ENCODE results near the gene PECR.
A peak's percentile ranks its signal among the peaks of the same experiment; 100 is the strongest.
"Not testable (repeated sequence)": the region's sequence is repeated elsewhere in the genome, so short reads cannot be mapped to it uniquely, and the experiment has no call there.

The PECR gene

DNA sequence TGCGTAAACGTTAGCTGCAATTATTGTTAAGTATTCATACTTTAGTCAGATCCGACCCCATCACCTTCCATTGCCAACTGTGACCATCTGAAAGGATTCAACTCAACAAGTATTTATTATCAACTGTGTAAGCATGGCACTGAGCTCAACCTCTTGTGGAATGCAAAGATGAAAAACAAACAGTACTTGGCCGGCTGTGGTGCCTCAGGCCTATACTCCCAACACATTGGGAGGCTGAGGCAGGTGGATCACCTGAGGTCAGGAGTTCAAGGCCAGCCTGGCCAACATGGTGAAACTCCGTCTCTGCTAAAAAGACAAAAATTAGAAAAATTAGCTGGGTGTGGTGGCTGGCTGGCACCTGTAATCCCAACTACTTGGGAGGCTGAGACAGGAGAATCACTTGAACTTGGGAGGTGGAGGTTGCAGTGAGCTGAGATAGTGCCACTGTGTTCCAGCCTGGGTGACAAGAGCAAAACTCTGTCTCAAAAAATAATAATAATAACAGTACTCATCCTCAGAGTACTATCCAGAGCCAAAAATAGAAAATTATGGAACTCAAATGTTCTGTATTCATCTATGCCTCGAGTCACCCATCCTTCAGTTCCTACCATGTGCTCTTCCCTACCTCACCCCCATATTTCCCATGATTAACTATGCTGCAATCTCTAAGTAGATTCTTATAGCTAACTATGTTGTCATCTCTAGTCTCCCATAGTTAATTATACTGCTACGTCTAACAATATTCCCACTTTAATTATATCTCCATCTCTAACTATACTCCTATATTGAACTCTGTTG is 59.6 kb downstream of the PECR start:
- DNase-seq, result no peak

GRCh38 chr2:216018709-216019108 is 62.9 kb downstream of the PECR start:
- no peak for DNase-seq

DNA sequence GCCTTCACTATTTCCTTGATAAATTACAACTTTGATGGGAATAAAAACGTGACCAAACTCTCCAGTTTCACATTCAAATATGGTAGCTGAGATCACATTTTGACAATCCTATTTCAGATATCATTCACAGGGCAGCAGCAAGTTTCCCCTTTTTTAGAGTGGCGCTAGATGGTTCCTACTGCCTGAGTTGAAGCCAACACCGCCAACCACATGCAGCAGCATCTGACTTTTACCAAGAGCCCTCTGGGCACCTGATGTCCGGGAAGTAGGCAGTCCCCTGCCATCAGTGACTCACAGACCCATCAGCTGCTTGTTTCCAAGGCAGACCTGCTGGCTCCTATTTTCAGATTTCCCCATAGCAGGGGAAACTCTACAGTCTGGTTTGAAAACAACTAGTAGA is 64.2 kb downstream of the PECR start:
- DNase-seq, result no peak

GRCh38 chr2:216016581-216016980 is 65.0 kb downstream of the PECR start:
- no peak for DNase-seq

DNA sequence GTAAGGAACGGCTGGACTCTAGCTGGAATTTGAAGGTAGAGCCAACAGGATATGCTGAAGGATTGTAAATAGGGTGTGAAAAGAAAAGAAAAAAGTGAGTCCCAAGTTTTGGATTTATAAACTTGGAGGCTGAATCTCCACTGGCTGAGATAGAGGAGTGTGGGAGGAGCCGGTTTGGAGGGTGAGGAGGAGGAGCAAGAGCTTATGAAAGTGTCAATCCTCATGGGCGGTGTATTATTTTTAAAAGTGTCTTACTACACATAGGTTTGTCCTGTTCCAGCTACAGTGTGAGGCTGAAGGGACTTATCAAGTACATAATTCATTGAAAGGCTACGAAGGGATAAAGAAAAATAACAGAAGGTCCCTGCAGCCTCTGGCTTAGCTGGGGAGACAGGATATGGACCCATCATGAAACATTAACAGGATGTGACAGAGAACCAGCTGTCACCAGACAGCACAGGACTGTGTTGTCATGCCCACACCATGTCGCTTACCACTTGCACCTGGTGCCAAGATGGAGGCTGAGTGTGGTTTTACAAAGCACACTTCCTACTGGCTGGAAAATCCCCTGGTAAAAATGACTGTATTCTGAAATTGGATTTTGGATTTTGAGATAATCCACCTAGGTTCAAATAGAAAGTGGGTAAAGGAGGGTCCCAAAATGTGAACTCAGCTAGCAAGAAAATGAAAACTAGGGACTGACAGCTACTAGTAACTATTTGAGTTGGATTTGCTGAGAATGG is 65.7 kb downstream of the PECR start:
- DNase-seq, result no peak

DNA sequence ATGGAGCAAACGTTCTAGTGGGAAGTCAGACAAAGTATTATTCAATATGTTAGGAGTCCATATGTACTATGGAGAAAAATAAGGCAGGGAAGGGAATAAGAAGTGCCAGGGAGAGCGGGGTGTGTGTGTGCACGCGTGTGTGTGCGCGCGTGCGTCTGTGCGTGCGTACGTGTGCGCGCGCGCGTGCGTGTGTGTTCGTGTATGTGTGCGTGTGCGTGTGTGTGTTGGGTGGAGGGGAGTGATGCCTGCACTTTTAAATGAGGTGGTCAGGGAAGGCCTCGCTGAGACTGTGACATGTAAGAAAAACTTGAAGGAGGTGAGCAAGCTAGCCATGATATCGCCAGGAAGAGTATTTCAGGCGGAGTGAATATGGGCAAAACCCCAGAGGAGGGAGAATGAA is 66.6 kb downstream of the PECR start:
- DNase-seq, result no peak

DNA sequence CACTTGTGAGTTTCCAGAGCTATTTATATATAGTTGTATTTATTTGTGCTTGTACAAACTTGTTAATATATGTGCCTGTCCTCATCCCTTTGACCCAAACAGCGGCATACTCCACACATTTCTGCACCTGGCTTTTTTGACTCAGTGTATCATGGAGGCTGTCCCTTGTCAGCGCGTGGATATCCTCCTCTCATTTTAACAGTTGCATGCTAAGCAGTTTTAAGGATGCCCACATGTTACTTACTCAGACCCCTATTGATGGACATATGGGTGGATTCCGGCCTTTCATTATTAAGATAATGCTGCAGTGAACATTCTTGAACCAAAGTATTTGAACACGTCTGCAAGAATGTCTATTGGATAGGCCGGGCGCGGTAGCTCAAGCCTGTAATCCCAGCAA is 67.6 kb downstream of the PECR start:
- DNase-seq, result no peak

DNA sequence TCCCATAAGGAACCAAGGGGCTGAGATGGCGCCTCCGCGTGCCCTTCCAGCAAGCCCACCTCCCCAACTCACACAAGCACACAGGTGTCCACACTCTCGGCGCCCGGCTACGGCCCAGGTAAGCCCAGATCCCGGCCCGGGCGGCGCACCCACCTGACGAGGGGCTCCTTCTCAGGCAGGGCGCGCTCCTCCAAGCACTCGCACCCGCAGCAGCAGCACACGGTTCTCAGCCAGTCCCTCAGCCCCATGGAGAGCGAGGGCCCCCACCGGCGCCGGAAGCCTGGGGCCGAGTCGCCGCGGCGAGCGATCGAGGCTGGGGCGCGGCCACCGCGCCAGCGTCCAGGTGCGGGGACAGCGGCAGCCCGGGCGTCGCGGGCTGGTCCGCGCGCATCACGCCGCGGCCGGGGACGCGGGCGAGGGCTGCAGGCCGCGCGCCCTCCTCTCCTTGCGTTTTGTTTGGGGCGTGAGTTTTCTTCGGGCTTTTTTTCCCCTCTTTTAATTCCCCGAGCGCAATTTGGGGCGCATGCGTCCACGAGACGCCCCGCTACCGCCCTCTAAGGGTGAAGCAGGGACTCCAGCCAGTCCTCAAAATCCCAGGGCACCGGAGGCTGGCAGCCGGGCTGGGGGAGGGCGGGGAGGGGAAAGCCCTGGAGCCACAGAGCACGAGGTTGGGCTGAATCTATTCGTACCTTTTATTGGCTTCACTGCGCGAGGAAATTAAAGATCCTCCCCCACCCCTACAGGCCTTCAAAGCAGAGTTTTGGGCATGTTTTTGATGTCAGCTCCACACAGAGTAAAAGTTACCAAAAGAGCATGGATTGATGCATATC is 68.3 kb downstream of the PECR start, which contains the start of gene MREG:
TSS of gene MREG (minus strand) at position 472 of the 830 bp plus-strand sequence. CDS start at position 248, 224 bp downstream.
- peak; percentile 85 for DNase-seq

- DNase-seq, result no peak
Measured at GRCh38 chr2:216012830-216013079, 68.9 kb downstream of the PECR start.

DNA sequence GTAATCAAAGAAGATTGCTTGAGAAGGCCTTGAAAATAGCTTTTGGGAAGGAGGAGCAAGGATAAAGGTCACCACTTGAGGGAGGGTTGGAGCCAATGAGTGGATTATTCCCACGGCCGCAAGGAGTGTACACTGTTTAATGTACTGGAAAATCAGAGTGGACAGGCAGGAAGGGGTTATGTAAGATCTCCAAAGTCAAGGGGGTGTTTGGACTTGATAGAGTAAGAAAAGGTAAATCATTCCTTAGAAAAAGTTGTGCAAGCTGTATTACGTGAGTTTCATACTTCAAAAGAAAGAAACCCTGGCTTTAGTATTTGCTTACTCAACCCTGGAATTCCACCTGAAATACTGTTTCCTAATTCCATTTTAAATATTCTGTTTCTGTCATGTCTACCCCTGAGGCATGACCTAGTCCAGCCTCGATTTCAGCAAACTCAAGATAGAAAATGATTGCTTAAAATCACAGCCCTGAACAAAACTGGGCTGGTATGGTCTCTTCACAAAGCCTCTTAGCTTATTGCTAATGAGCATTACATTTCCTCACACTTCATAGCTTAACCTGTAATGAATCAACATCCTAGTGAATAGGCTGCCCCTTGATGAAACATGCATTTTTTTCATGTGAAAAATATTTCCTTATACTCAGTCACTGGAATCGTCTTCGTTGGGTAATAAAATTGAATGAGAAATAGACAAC is 69.3 kb downstream of the PECR start:
- peak; percentile 26 for DNase-seq

- not testable (repeated sequence) for DNase-seq
Measured at GRCh38 chr2:216009215-216009614, 72.4 kb downstream of the PECR start.

DNA sequence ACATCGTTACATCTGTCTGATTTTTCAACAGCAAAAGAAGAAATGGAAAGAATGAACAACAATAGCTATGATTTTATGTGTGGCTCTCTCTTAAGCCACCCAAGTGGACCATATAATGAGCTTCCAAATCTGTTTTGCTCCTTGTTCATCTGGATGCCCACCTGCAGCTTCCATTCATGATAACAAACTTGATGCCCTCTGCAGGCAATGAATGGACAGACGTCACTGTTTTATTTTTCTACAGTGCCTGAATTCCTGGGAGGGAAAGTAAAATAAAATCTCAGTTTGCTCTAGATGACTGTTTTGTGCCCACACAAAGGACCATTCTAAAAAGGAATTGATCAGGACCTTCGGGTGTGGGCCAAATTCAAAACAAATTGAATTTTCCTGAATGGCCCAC is 73.2 kb downstream of the PECR start:
- DNase-seq, result no peak

DNA sequence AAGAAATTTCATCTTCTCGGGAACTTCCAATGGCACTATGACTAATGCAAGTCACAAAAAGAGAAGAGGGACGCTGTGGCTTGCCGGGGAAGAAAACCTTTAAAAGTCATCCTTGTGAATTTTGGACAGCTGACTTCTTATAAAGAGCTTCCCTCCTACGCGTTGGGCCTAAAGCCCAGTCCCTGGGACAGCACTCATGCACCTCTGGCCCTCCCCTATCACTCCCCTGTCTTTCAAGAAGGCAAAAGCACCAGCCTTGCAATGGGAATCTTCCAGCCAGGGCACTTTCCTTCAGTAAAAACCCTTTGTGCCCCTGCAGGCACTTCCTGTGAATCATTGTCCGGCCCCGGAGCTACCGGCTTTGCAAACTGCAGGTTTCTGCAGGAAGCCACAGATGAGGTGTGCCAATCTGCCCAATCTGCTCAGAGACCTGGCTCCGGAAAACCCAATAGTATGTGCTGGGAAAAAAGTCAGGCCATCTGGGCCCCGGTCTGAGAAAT is 75.4 kb downstream of the PECR start:
- no peak for DNase-seq

GRCh38 chr2:216004697-216005283 is 76.8 kb downstream of the PECR start:
- DNase-seq, result peak; percentile 82

DNA sequence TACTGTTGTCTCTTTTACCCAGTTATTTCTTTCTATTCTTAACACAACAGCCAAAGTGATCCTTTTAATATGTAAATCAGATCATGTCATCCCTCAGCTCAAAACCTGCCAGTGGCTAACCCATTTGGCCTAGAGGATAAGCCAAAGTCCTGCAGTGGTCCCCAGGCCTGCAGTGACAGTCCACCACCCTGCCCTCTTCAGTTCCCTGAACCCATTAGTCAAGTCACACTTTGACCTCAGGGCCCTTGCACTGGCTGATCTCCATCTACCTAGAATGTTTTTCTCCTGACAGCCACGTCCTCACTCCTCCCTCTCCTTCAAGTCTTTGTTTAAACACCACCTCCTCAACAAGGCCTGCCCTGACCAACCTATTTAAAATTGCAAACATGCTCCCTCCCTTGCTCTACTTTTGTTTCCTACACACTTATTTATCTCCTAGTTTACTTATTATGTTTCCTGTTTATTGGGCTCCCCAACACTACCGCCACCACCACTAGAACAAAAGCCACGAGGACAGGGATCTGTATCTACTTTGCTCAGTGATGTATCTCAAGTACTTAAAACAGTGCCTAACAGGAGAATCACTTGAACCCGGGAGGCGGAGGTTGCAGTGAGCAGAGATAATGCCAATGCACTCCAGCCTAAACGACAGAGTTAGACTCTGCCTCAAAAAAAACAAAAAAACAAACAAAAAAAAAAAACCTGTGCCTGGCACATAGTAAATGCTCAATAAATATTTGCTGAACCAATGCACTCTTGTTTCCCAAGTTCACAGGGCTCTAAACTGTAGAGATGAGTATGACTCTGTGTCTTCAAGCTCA is 77.5 kb downstream of the PECR start:
- DNase-seq, result no peak

GRCh38 chr2:216002693-216003092 is 78.9 kb downstream of the PECR start:
- no peak for DNase-seq

GRCh38 chr2:216002101-216002678 is 79.4 kb downstream of the PECR start:
- no peak for DNase-seq

DNA sequence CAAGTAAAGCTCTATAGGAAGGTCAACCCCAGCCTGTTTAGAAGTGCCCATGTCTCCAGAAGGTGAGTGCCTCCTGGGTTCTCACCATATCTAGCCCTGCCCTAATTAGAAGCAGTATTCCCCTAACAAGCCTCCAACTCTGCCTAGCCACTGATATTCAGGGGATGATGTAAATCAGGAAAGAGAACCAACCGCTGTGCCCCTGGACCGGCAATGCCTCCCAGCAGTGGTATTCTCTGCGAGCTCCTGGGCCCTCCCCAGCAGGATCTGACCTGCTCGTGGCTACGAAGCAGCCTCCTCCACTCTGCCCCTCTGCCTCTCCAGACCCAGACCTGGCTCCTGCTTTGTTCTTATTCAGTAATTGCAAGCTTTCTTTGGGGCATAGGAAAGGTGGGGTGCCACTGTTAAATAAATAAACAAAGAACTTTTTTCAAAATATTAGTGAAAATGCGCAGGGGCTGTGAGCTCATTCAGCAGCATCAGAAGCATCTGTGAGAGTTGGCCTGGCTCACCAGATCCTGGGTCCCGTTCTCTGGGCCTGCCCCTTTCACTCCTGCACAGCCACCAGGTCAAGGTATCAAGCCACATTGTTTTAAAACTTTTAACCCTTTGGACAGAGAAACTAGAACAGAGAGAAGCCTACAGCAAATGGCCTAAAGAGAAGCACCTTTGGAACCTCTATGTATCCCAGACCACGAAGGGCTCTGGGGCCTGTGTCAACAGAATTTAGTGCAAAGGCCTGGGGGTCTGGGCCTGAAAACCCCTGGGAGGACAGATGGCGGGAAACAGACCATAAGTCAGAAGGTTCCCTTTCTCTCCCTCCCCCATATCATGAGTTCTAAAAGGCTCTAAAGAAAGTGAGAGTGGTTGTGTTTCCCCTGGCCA is 80.2 kb downstream of the PECR start:
- no peak for DNase-seq

- DNase-seq, result no peak
Measured at GRCh38 chr2:215998636-215999035, 83.0 kb downstream of the PECR start.

DNA sequence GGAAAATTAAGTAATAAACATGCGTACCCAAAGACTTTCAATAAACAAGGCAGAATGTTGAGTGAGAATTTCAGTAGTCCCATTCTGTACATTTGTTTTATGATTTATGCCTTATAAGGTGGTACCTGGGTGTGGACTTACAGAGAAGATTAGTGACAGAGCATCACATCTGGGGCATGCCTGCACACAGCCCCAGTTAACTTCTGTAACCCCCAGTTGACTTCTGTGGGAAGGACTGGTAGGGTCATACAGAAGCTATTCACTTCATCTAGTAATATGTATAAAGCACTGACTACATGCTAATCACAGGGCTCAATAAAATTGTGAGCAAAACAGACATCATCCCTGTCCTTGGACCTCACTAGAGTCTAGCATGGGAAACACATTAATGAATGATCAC is 84.4 kb downstream of the PECR start:
- no peak for DNase-seq
